M059J (cell line): ENCODE results near the gene RPL35. TPM values are rescaled to one million over a fixed set of nuclear protein-coding genes. Genes with fewer than 3 reads are reported as not detected.

Source experiments
- DNase-seq: peaks from one replicate; pipeline ENCODE4 v3.0.0-alpha.2; 2012; ENCODE audit warnings: low read depth
- total RNA-seq: library from RNA; depleted of rRNA; stranded (reverse); fragments of >200 nt; shearing (Covaris generic); gene quantifications from 2 replicates; pipeline ENCODE4 v1.2.3, GENCODE V29; 2014; rRNA removed

The RPL35 gene
- total RNA-seq, 1 experiment from 2014 or later, result 2,121 TPM

DNA sequence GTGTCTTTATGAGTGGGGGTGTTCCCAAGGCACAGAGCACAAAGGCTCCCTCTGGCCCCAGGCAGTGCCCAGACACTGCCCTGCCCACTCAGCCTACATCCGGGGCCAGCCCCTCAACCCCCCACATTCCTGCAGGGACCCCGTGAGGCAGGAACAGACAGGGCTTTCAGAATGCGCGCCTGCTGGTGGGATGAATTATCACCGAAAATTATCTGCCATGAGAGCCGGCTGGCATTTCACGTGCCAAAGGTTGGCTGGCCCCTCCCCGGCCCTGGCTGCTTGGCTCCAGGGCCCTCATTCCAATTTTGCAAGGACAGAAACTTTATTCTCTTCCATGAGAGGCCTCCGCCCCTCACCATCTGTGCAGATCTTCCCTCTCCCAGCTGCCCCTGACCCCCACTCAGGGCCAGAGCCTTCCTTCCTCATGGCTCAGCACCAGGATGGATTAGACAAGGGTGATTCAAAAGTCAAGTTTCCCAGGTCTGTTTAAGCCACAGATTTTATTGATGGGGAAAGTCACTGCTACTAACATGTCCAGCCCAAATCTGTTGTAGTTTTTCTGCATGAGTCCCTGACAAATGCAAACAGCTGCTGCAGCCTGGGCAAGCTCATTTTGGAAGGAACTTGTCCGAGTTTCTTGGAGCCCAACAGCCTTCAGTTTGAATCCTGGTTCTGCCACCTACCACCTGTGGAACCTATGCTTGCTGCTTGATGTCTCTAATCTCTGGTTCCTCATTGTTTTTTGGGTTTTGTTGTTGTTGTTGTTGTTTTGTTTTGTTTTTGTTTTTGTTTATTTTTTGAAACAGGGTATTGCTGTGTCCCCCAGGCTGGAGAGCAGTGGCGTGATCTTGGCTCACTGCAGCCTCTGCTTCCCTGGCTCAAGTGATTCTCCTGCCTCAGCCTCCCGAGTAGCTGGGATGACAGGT lies 40.8 kb downstream of the RPL35 start:
- DNase-seq, result no peak

DNA sequence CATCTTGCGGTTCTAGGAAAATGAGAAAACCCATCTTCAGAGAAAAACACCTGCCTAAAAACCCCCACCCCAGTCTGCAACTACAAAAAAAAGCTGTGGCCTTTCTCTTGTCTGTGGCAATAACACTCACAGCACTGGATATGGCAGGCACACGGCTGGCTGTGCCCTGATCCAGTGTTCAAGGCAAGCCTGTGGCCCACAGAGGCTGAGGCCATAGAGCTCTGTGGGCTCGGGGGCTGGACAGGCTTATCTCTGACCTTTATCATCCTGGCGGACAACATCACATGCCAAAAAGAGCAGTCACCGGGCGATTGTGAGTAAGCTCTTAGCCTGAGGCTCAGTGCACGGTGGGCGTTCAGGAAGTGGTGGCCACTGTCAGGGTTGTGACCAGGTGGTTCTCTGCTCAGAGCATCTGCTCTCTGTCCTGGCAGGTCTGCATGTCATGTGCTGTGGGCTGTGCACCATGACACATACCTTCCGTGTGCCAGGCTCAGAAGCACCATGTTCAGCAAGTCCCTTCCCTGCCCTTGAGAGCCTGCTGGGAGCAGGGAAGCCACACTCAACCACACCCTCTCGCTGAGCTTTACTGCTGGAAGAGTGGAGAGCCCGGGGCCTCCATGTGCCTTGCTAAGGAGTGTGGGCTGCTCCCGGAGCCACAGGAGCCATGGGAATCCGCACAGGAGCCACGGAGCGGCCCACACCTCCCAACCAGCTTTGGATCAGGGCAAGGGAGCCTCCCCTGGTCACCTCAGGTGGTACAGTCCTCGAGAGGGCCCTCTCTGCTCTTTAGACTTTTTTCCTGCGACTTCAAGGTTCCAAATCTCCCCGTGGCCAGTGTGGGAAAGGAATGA lies 43.1 kb downstream of the RPL35 start:
- DNase-seq, result peak; percentile 97

- no peak for DNase-seq
These were observed 46.2 kb downstream of the RPL35 start for GRCh38 chr9:124815601-124816000.

GRCh38 chr9:124814164-124814535 lies 47.6 kb downstream of the RPL35 start:
- DNase-seq, result peak; percentile 39

- DNase-seq, result peak; percentile 51
These were observed 48.1 kb downstream of the RPL35 start for GRCh38 chr9:124813501-124814163.

GRCh38 chr9:124813041-124813440 lies 48.7 kb downstream of the RPL35 start:
- no peak for DNase-seq

DNA sequence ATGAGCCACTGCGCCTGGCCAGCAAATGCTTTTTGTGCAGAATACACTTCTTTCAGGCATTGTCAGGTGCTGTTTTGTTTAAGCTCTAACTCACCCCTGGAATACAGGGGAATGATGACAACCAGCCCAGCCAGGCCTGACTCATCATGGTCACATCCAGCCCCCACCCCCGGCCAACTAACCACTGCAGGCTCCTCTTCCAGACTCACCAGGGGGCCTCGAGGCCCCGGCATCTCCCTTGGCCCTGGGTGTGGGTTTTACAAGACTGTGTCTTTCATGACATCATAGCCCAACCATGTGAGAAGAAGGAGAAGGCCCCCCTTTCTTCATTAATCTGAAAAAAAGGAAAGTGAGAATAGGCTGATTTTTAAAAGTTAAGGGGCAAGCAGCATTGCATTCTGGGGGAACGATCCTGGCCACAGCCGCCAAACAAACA lies 49.3 kb downstream of the RPL35 start:
- peak; percentile 99 for DNase-seq

GRCh38 chr9:124810663-124811355 lies 50.9 kb downstream of the RPL35 start:
- peak; percentile 91 for DNase-seq

GRCh38 chr9:124809741-124810500 lies 51.8 kb downstream of the RPL35 start:
- no peak for DNase-seq

DNA sequence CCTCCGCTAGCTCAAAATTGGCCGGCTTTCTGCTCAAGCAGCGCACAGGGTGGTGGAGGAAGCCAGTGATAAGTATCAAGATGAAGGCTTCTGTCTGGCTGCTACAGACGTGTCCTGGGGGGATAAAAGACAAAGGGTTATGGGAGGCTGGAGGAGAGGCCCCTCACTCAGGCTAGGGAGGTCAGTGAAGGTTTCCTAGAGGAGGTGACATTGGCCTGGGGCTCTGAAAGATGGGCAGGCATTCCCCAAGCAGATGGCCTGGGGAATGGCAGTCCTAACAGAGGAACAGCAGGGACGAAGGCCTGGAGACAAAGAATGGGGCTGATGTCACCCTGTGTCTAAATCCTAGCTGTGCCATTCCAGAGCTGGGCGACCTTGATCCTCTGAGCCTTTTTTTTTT lies 52.5 kb downstream of the RPL35 start:
- no peak for DNase-seq

DNA sequence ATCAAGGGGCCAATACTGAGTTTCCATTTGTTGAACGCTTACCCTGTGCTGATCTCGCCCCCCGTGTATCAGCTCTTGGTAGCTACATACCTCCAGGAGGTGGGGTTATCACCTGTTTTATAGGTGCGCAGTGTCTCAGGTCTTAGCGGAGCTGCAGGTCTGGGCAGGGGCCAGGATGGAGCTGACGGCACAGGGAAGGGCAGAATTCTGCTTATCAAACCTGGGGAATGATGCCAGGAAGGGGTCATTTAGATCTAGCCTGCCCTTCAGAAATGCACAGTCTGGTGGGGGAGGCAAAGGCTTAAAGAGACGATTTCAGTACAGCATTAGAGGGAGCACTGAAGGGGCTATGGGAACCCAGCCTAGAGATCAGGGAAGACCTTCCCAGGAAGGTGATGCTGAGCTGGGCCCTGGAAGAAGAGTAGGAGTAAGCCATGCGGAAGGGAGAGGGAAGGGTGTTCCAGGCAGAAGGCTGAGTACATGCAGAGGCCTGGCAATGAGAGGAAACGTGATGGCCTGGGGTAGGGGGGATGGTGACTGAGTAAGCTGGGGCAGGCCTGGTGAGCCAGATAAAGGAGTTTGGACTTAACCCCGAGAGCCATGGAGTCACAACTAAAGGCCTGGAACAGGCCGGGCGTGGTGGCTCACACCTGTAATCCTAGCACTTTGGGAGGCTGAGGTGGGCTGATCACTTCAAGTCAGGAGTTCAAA lies 53.4 kb downstream of the RPL35 start:
- DNase-seq, result no peak

Other genes with a start within 250 kb of the RPL35 start
- gene NR6A1, start 90.6 kb downstream of the RPL35 start, total RNA-seq, result 1.4 and 2.4 TPM in 2 replicates
- 2.4 and 9.3 TPM in 2 replicates for gene OLFML2A, start 84.8 kb downstream of the RPL35 start, total RNA-seq
- not detected in 2 replicates for gene WDR38, start 8.5 kb downstream of the RPL35 start, total RNA-seq
- 43.9 and 54.1 TPM in 2 replicates for gene ARPC5L, start 173 bp upstream of the RPL35 start, total RNA-seq
- 15.6 and 17.3 TPM in 2 replicates for gene GOLGA1, start 79.1 kb upstream of the RPL35 start, total RNA-seq